Cardiac fibroblast (primary cell): Measurements from ENCODE around the gene FAM219A.

Source experiments
- DNase-seq, 2 donors: peaks; one replicate each; pipeline versions ENCODE4 v3.0.0 to v3.0.0-alpha.2; 2010; ENCODE audit warnings: low read depth in 2 of 2
- H3K4me3 ChIP-seq, 2 donors: replicated peaks in 1 of 2; 1 replicate in 1 of 2; 2 replicates in 1 of 2; pipeline ENCODE4 v1.5.1; 2011; ENCODE audit warnings: low read depth in 2 of 2, low read length in 2 of 2, mild to moderate bottlenecking in 2 of 2, moderate library complexity in 1 of 2
- CTCF ChIP-seq: IDR thresholded peaks from one replicate; pipeline ENCODE4 v1.5.1; 2011; ENCODE audit warnings: low read depth, mild to moderate bottlenecking, low read length, inconsistent platforms

The FAM219A gene

GRCh38 chr9:34464571-34464970 is 6.2 kb upstream of the FAM219A start:
- no peak overlapping the region for H3K4me3 ChIP-seq
- TF ChIP-seq CTCF: no peak
- no peak for DNase-seq

DNA sequence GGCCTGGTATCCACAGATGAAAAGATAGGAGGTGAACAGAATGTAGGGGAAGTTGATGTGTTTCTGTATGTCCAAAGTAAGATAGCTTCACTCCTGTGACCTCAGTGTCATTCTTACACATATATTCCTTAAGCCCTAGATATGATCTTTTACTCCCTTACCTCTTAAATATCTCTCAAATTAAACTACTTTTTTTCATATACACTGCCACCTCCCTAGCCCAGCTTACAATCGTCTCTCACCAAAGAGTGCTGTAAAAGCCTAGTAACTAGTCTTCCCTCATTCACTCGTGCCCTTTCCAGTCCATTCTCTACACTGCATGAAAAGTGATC is 5.5 kb upstream of the FAM219A start:
- DNase-seq: no peak
- no peak for TF ChIP-seq CTCF
- no peak overlapping the region for H3K4me3 ChIP-seq

DNA sequence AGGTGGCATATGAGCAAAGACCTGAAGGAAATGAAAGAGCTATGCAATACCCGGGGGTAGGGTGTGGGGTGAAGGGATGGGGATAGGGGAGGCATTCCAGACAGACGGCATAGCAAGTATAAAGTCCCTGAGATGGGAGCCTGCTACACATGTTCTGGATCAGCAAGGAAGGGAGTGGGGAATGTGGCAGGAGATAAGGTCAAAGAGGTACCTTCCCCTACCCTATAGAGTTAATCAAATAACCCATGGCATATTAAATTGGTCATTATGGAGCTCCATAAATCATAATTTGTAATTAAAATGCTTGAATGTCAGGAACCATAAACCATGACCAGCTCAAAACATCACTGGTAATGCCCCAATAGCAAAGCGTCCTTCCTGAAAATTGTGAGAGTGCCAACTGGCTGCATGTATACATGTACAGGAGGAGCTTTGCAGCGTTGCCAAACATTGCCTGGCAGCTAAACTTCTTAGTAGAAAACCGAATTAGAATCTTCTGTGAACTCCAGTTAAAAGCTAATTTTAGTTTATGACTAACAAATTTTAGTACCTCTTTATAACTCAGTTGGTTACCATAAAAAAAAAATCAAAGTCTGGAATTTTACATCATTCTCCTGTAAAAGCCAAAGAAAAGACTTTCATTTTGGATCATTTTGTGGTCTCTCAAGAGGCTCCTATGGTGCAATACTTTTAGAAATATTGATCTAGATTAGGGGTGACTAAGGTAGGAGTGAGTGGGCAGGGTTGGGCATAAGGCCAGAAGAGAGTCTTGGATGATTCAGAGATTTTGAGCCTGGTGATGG is 4.9 kb upstream of the FAM219A start:
- no peak for TF ChIP-seq CTCF
- peak; percentile 55 to 76 for DNase-seq
- no peak overlapping the region for H3K4me3 ChIP-seq

- no peak for TF ChIP-seq CTCF
Observed at GRCh38 chr9:34459941-34460340, 1.6 kb upstream of the FAM219A start.

DNA sequence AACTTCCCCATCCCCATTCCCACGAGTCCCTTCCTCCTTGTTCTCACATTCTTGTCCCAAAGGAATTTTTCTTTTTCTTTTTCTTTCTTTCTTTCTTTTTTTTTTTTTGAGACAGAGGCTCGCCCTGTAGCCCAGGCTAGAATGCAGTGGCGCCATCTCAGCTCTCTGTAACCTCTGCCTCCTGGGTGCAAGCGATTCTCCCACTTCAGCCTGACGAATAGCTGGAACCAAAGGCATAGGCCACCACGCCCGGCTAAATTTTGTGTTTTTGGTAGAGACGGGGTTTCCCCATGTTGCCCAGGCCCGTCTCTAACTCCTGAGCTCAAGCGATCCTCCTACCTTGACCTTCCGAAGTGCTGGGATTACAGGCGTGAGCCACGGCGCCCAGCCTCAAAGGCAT is 986 bp upstream of the FAM219A start:
- no peak for TF ChIP-seq CTCF
- H3K4me3 ChIP-seq: no peak overlapping the region
- DNase-seq: no peak

More at GRCh38 chr9:34459941-34460340, 1.6 kb upstream of the FAM219A start:
- peak in 1 of 2 donors; percentile 39 for DNase-seq
- no peak overlapping the region for H3K4me3 ChIP-seq

- peak overlapping the region; percentile 27 to 37 for H3K4me3 ChIP-seq
- no peak for TF ChIP-seq CTCF
- no peak for DNase-seq
Observed at GRCh38 chr9:34458959-34459340, 580 bp upstream of the FAM219A start.
